OCI-LY7 (cell line): ENCODE data around the gene TIGAR. TPM values are rescaled to one million over a fixed set of nuclear protein-coding genes. Genes with fewer than 3 reads are reported as not detected.

Experiments
- BruUV-seq: library from RNA; stranded (reverse); fragments of 400-500 nt; replicated peaks from 2 replicates; lab custom pipeline; 2021; lab: Mats Ljungman, UMichigan
- CTCF ChIA-PET: fragments of 300-600 bp; sonication (Branson Sonifier 250); formaldehyde crosslinking; loops from one replicate; lab custom pipeline; 2022; ENCODE audit warnings: antibody characterized with exemption; ENCODE audit not compliant: unreplicated experiment; lab: Charles Lee
- POLR2A ChIA-PET: fragments of 300-600 bp; sonication (Branson Sonifier 250); formaldehyde crosslinking; loops from one replicate; lab custom pipeline; 2022; ENCODE audit warnings: antibody characterized with exemption; lab: Charles Lee
- DNase-seq: peaks from one replicate; pipeline ENCODE4 v3.0.0-alpha.2; 2015; ENCODE audit warnings: low spot score
- H2AFZ ChIP-seq: fragments of 200-600 bp; sonication (generic), shearing (Covaris generic); 2 replicates; pipeline ENCODE4 v1.6.1; 2014; ENCODE audit warnings: mild to moderate bottlenecking, antibody characterized with exemption, low read length, moderate library complexity
- H3K27ac ChIP-seq: fragments of 200-600 bp; sonication (generic); 2 replicates; pipeline ENCODE4 v1.5.1; 2014; ENCODE audit warnings: mixed run types, low read depth, mild to moderate bottlenecking, moderate library complexity, low read length, inconsistent platforms; ENCODE audit not compliant: poor library complexity, severe bottlenecking
- H3K36me3 ChIP-seq: fragments of 200-600 bp; sonication (generic); 2 replicates; pipeline ENCODE4 v1.6.1; 2014; ENCODE audit warnings: mild to moderate bottlenecking, antibody characterized with exemption, low read length, moderate library complexity, mixed read lengths; ENCODE audit not compliant: insufficient read depth
- H3K4me1 ChIP-seq: fragments of 200-600 bp; sonication (generic); 2 replicates; pipeline ENCODE4 v1.5.1; 2014; ENCODE audit warnings: mild to moderate bottlenecking, low read length; ENCODE audit not compliant: insufficient read depth, poor library complexity, severe bottlenecking
- H3K4me2 ChIP-seq: fragments of 200-600 bp; sonication (generic); 2 replicates; pipeline ENCODE4 v1.6.1; 2014; ENCODE audit warnings: mild to moderate bottlenecking, low read length
- H3K4me3 ChIP-seq: fragments of 200-600 bp; sonication (generic); 2 replicates; pipeline ENCODE4 v1.5.1; 2014; ENCODE audit warnings: mild to moderate bottlenecking, low read depth, low read length; ENCODE audit not compliant: poor library complexity, severe bottlenecking
- H3K79me2 ChIP-seq: fragments of 200-600 bp; sonication (generic); 2 replicates; pipeline ENCODE4 v1.6.1; 2016; ENCODE audit warnings: low read depth, mild to moderate bottlenecking, low read length, moderate library complexity, mixed read lengths; ENCODE audit not compliant: insufficient read depth
- H3K9me2 ChIP-seq: fragments of 200-600 bp; sonication (generic); 2 replicates; pipeline ENCODE4 v1.6.1; 2016; ENCODE audit warnings: mild to moderate bottlenecking, low read length, mixed read lengths; ENCODE audit not compliant: insufficient read depth
- H3K9me3 ChIP-seq: fragments of 200-600 bp; sonication (generic); 2 replicates; pipeline ENCODE4 v1.6.1; 2014; ENCODE audit warnings: mild to moderate bottlenecking, mixed run types, low read length, mixed read lengths
- H4K20me1 ChIP-seq: fragments of 200-600 bp; sonication (generic); 2 replicates; pipeline ENCODE4 v1.6.1; 2014; ENCODE audit warnings: mild to moderate bottlenecking, antibody characterized with exemption, low read length, moderate library complexity, mixed read lengths; ENCODE audit not compliant: insufficient read depth
- EZH2phosphoT487 ChIP-seq: fragments of 200-600 bp; sonication (generic); IDR thresholded peaks from 2 replicates; pipeline ENCODE4 v1.6.1; 2018; ENCODE audit warnings: low read depth, borderline replicate concordance, mild to moderate bottlenecking, mixed run types, antibody characterized with exemption, low read length, moderate library complexity, mixed read lengths
- intact Hi-C: fragments of 100-400 bp; cut with micrococcal nuclease; formaldehyde crosslinking; loops from one replicate; pipeline ENCODE4 v1.10.0; 2022; ENCODE audit not compliant: unreplicated experiment
- total RNA-seq, 2 experiments: library from RNA; depleted of rRNA in 1 of 2; stranded (reverse); fragments of >200 nt in 1 of 2; shearing (Covaris generic) in 1 of 2; gene quantifications; 2 replicates each; pipeline ENCODE4 v1.2.3, GENCODE V29; 2014 to 2022
- TF ChIP-seq, protein P1 (sequence below): fragments of 200-600 bp; sonication (generic); conservative IDR thresholded peaks from 2 replicates; pipeline ENCODE4 v1.5.1; 2014; ENCODE audit warnings: mild to moderate bottlenecking, antibody characterized with exemption, low read length, moderate library complexity, mixed read lengths

TIGAR gene
- total RNA-seq, 2 experiments from 2014 or later: 8.0 to 24.7 TPM

GRCh38 chr12:4387607-4388006 lies 66.6 kb downstream of the TIGAR start:
- Histone ChIP-seq H3K79me2 (no peaks in the 10 kb centered on the region), H4K20me1 (no peaks in the 10 kb centered on the region), H3K4me1 (no peaks in the 10 kb centered on the region), H3K9me3 (no peaks in the 10 kb centered on the region), H3K4me3 (no peak overlapping the region), H3K27ac (no peak overlapping the region), H3K9me2 (no peaks in the 10 kb centered on the region), H3K4me2 (no peak overlapping the region), H2AFZ (no peak overlapping the region), H3K36me3 (no peaks in the 10 kb centered on the region)
- POLR2A ChIA-PET: no interaction called here
- no TSS peak for BruUV-seq
- no peak for DNase-seq
- TF ChIP-seq, protein P1, sequence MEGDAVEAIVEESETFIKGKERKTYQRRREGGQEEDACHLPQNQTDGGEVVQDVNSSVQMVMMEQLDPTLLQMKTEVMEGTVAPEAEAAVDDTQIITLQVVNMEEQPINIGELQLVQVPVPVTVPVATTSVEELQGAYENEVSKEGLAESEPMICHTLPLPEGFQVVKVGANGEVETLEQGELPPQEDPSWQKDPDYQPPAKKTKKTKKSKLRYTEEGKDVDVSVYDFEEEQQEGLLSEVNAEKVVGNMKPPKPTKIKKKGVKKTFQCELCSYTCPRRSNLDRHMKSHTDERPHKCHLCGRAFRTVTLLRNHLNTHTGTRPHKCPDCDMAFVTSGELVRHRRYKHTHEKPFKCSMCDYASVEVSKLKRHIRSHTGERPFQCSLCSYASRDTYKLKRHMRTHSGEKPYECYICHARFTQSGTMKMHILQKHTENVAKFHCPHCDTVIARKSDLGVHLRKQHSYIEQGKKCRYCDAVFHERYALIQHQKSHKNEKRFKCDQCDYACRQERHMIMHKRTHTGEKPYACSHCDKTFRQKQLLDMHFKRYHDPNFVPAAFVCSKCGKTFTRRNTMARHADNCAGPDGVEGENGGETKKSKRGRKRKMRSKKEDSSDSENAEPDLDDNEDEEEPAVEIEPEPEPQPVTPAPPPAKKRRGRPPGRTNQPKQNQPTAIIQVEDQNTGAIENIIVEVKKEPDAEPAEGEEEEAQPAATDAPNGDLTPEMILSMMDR: no peak
- TF ChIP-seq EZH2phosphoT487: no peak
- CTCF ChIA-PET: no interaction called here
- intact Hi-C loops: no loop called here

DNA sequence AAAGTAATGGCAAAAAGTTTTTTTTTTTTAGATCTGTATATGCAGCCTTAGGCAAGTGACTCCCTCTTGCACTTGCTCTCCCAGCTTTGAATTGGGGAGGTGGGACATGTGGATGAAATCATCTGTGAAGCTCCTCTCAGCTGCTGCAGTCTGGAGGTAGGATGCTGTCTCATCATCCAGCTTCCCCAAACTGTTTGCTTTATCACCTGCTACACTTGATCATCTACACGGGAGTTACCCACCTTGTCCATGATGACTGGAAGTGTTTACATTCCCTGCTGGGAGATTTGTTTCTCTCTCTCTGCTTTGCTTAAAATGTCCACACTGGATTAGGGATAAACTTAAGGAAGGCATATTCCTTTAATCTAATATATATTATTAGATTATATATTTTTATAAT lies 67.0 kb downstream of the TIGAR start:
- Histone ChIP-seq H3K4me2 (no peak overlapping the region), H3K27ac (no peak overlapping the region), H2AFZ (no peak overlapping the region), H3K36me3 (no peaks in the 10 kb centered on the region), H3K79me2 (no peaks in the 10 kb centered on the region), H3K4me3 (no peak overlapping the region), H3K9me2 (no peaks in the 10 kb centered on the region), H3K9me3 (no peaks in the 10 kb centered on the region), H3K4me1 (no peaks in the 10 kb centered on the region), H4K20me1 (no peaks in the 10 kb centered on the region)
- ChIA-PET CTCF (no interaction called here), POLR2A (no interaction called here)
- BruUV-seq: no TSS peak
- no peak for DNase-seq
- TF ChIP-seq, protein P1: no peak
- intact Hi-C loops: no loop called here

GRCh38 chr12:4388662-4389061 lies 67.6 kb downstream of the TIGAR start:
- H3K79me2 ChIP-seq: no peaks in the 10 kb centered on the region
- no peak overlapping the region for H3K27ac ChIP-seq
- no peaks in the 10 kb centered on the region for H3K9me3 ChIP-seq
- H3K4me2 ChIP-seq: no peak overlapping the region
- TF ChIP-seq, protein P1: no peak
- TF ChIP-seq EZH2phosphoT487: no peak
- POLR2A ChIA-PET: interaction anchor here (0.6 to 0.7 kb wide), 2 partner anchors 35 to 67 kb away, joined by 3 to 4 read pairs; no protein-coding TSS in a partner anchor
- no peaks in the 10 kb centered on the region for H3K36me3 ChIP-seq
- no peaks in the 10 kb centered on the region for H3K9me2 ChIP-seq
- H4K20me1 ChIP-seq: no peaks in the 10 kb centered on the region
- CTCF ChIA-PET: no interaction called here
- BruUV-seq: no TSS peak
- H3K4me3 ChIP-seq: no peak overlapping the region
- H2AFZ ChIP-seq: no peak overlapping the region
- no peaks in the 10 kb centered on the region for H3K4me1 ChIP-seq
- intact Hi-C loops: no loop called here
- no peak for DNase-seq
